Measurements from ENCODE around the gene CTXND1.
"Not testable (repeated sequence)": the region's sequence is repeated elsewhere in the genome, so short reads cannot be mapped to it uniquely, and the experiment has no call there.

The CTXND1 gene

GRCh38 chr15:80252121-80252518 lies at the start of gene CTXND1:
CTXND1 (minus strand) TSS chr15:80252213; CDS start chr15:80201949, 50,264 bp downstream.
- H3K4me3 ChIP-seq (ENCODE audit: low read depth, low read length) = peak within 1 kb of the TSS; percentile 44

GRCh38 chr15:80301472-80301871 lies 49.5 kb upstream of the CTXND1 start:
- H3K4me3 ChIP-seq (ENCODE audit: low read depth, low read length) = no peak overlapping the region

- H3K4me3 ChIP-seq (ENCODE audit: low read depth, low read length) = not testable (repeated sequence)
Measured at GRCh38 chr15:80295777-80296176, 43.8 kb upstream of the CTXND1 start.

GRCh38 chr15:80292079-80292478 lies 40.1 kb upstream of the CTXND1 start:
- no peak overlapping the region for H3K4me3 ChIP-seq (ENCODE audit: low read depth, low read length)

GRCh38 chr15:80290891-80291290 lies 38.9 kb upstream of the CTXND1 start:
- H3K4me3 ChIP-seq (ENCODE audit: low read depth, low read length) = not testable (repeated sequence)

GRCh38 chr15:80289528-80290495 lies 37.8 kb upstream of the CTXND1 start:
- H3K4me3 ChIP-seq (ENCODE audit: low read depth, low read length) = no peak overlapping the region

GRCh38 chr15:80288131-80288530 lies 36.1 kb upstream of the CTXND1 start:
- H3K4me3 ChIP-seq (ENCODE audit: low read depth, low read length) = no peak overlapping the region

GRCh38 chr15:80286055-80286454 lies 34.0 kb upstream of the CTXND1 start:
- no peak overlapping the region for H3K4me3 ChIP-seq (ENCODE audit: low read depth, low read length)

- no peak overlapping the region for H3K4me3 ChIP-seq (ENCODE audit: low read depth, low read length)
Measured at GRCh38 chr15:80285379-80285778, 33.4 kb upstream of the CTXND1 start.

- H3K4me3 ChIP-seq (ENCODE audit: low read depth, low read length) = no peak overlapping the region
Measured at GRCh38 chr15:80283531-80283930, 31.5 kb upstream of the CTXND1 start.

- H3K4me3 ChIP-seq (ENCODE audit: low read depth, low read length) = no peak overlapping the region
Measured at GRCh38 chr15:80277147-80277546, 25.1 kb upstream of the CTXND1 start.

GRCh38 chr15:80275961-80276360 lies 23.9 kb upstream of the CTXND1 start:
- no peak overlapping the region for H3K4me3 ChIP-seq (ENCODE audit: low read depth, low read length)

- H3K4me3 ChIP-seq (ENCODE audit: low read depth, low read length) = no peak overlapping the region
Measured at GRCh38 chr15:80274996-80275395, 23.0 kb upstream of the CTXND1 start.

GRCh38 chr15:80274554-80274953 lies 22.5 kb upstream of the CTXND1 start:
- H3K4me3 ChIP-seq (ENCODE audit: low read depth, low read length) = no peak overlapping the region

GRCh38 chr15:80272987-80273386 lies 21.0 kb upstream of the CTXND1 start:
- no peak overlapping the region for H3K4me3 ChIP-seq (ENCODE audit: low read depth, low read length)

GRCh38 chr15:80270472-80270871 lies 18.5 kb upstream of the CTXND1 start:
- no peak overlapping the region for H3K4me3 ChIP-seq (ENCODE audit: low read depth, low read length)

- no peak overlapping the region for H3K4me3 ChIP-seq (ENCODE audit: low read depth, low read length)
Measured at GRCh38 chr15:80268101-80268500, 16.1 kb upstream of the CTXND1 start.

- H3K4me3 ChIP-seq (ENCODE audit: low read depth, low read length) = no peak overlapping the region
Measured at GRCh38 chr15:80267658-80268057, 15.6 kb upstream of the CTXND1 start.

GRCh38 chr15:80266745-80267144 lies 14.7 kb upstream of the CTXND1 start:
- H3K4me3 ChIP-seq (ENCODE audit: low read depth, low read length) = no peak overlapping the region

GRCh38 chr15:80266113-80266512 lies 14.1 kb upstream of the CTXND1 start:
- no peak overlapping the region for H3K4me3 ChIP-seq (ENCODE audit: low read depth, low read length)

- H3K4me3 ChIP-seq (ENCODE audit: low read depth, low read length) = no peak overlapping the region
Measured at GRCh38 chr15:80265021-80265420, 13.0 kb upstream of the CTXND1 start.

GRCh38 chr15:80264031-80264430 lies 12.0 kb upstream of the CTXND1 start:
- no peak overlapping the region for H3K4me3 ChIP-seq (ENCODE audit: low read depth, low read length)

- no peak overlapping the region for H3K4me3 ChIP-seq (ENCODE audit: low read depth, low read length)
Measured at GRCh38 chr15:80260551-80260950, 8.5 kb upstream of the CTXND1 start.
